ENCODE data around the gene DNAAF5.

Gene DNAAF5

GRCh38 chr7:707296-708000 lies 19.1 kb upstream of the DNAAF5 start:
- DNase-seq = no peak

DNA sequence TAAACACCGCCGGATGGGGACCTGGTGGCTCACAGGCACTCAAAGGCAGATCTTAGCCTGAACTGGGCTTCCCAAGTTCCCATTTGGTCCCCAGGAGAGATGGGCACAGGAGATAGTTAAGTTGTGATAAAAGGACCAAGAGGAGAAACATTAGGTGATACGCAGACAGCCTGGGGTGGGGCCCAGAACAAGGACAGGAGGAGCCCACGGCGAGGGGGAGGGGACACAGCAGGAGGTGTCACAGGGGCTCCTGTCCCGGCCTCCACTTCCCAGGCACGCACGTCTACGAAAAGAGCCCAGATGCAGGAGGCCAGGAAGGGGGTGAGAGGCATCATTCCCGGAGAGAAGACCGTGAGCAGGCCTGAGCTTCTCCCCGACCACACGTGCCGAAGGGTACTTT lies 16.3 kb upstream of the DNAAF5 start:
- DNase-seq = no peak

DNA sequence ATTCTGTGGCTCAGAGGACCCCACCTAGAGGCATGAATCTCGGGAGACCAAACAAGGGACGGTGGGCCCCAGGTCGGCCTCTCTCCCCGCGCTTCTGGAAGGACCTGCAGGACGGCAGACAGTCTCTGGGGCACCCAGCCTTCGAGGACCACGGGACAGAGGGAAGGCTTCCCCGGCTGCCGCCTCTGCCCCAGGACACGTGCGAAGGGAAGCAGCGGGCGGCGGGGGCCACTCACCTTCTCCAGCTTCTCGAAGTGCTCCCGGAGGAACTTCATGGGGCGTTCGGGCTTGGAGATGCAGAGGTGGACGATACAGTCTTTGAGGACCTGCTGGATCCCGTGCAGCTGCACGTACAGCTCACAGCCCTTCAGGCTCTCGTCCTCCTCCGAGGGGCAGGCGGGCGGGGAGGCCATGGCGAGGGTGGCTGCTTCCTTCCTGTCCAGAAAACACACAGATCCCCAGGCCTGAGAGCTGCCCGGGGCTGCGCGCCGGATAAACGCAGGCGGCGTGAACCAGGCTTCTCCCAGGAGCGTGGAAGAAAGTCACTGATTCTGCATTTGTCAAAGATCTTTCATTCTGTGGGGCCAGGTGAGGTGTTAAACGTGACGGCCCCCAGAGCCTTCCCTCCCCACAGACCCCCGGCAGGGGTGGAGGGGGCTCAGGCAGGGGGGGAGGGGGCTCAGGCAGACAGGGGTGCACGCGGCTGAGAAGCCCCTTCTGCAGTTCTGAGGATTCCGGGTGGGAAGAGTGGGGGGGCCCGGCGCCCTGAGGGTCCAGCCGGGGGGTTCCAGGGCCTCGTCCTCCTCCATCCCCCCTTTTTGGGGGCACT lies 15.2 kb upstream of the DNAAF5 start:
- no peak for DNase-seq

- no peak for DNase-seq
Measured at GRCh38 chr7:711922-712380, 14.5 kb upstream of the DNAAF5 start.

- no peak for DNase-seq
Measured at GRCh38 chr7:712381-713138, 13.9 kb upstream of the DNAAF5 start.

DNA sequence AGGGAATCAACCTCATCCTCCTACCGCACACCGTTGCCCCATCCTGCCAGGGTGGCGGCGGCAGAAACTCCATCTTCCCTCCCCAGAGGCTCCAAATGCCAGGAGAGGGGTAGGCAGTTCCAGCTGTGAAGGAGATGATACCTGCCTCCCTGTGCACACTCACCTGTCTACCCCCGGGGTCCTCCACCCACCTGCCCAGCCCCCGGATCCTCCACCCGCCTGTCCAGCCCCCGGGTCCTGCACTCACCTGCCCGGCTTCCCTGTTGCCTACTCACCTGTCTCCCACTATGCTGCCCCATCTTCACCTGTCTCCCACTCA lies 13.4 kb upstream of the DNAAF5 start:
- DNase-seq = no peak

- DNase-seq = no peak
Measured at GRCh38 chr7:713488-714230, 12.8 kb upstream of the DNAAF5 start.

DNA sequence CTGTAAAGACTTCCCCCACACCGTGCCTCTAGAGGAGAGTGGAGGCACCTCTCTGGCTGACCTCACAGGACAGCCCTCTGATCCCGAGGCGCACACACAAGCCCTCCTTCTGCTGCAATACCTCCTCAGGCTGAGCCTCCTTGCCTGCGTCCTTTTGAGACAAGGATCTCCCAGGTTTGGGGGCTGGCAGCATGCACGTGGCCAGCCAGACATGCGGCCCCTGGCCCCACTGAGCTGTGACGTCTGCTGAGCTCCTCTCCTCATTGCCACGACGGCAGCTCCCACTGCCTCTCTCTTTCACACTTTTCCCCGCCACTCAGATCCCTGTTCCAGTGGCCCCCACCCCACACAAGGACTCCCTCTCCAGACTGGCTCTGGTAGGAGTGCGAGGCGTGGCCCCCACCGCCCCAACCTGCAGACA lies 12.2 kb upstream of the DNAAF5 start:
- no peak for DNase-seq

DNA sequence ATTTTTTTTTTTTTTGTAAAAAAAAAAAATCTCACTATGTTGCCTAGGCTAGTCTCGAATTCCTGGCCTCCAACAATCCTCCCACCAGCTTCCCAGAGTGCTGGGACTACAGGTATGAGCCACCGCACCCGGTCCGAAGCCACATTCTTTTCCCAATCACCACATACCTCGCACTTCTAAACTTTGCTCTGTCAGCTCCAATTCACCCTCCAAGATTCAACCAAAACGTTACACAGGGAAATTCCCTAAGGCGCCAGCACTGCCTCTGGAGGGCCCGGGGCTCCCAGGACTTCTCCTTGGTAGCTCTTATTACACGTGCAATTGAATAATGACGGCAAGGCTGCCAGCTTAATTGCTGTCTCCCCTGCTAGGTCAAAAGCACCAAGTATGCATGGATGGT lies 10.3 kb upstream of the DNAAF5 start:
- no peak for DNase-seq

DNA sequence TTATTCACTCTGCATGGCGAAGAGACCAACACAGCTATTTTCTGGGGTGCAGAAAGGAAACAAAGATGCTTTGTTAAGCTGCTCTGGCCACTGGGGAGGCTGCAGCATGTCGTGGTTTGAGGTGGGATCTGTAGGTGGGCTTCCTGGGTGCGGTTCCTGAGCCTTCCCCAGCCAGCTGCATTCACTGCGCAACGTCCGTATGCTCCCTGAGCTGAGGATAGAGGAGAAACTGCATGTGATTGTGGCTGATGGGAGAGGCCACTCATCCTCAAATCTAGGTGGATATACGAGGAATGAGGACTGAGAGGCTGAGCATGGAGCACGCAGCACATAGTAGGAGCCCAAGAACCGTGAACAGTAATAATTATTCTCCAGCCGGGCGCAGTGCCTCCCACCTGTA lies 9.9 kb upstream of the DNAAF5 start:
- no peak for DNase-seq

GRCh38 chr7:721619-722248 lies 4.8 kb upstream of the DNAAF5 start:
- no peak for DNase-seq

GRCh38 chr7:723541-723940 lies 3.0 kb upstream of the DNAAF5 start:
- no peak for DNase-seq

DNA sequence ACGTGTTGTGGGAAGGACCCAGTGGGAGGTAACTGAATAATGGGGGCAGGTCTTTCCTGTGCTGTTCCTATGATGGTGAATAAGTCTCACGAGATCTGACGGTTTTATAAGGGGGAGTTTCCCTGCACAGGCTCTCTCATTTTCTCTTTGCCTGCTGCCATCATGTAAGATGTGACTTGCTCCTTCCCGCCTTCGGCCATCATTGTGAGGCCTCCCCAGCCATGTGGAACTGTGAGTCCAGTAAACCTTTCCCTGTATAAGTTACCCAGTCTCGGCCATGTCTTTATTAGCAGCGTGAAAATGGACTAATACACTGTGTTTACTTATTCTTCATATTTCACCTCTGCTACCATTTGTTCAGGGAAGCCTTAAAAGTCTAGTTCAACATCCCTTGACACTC lies 2.2 kb upstream of the DNAAF5 start:
- DNase-seq = no peak

GRCh38 chr7:725223-726005 lies 1.1 kb upstream of the DNAAF5 start:
- DNase-seq = no peak

GRCh38 chr7:726854-727103 lies 280 bp downstream of the DNAAF5 start:
- DNase-seq = no peak

- DNase-seq = no peak
Measured at GRCh38 chr7:727104-727805, 756 bp downstream of the DNAAF5 start, which contains the start of gene PRKAR1B. Gene PRKAR1B, minus strand, starts transcription at chr7:727281. Its CDS starts 15,776 bp downstream, at chr7:711505.

- no peak for DNase-seq
Measured at GRCh38 chr7:727806-728460, 1.4 kb downstream of the DNAAF5 start.

DNA sequence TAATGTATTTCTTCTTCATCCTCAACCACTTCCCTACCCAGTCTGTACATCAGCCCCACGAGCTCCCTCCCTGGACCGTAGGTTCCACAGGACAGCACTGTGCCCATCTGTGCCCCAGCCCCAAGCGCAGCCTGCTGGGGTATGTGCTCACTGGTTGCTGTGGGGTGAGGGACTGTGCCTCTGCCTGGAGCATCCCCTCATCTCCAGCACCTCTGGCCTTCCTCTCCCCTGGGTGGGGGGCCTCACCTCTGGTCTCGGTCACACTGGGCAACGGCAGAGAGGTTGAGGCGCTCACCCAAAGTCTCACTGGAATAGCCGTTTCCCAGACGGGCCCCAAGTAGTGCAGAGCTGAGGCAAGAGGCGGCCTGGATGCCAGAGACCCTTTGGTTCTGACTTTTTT lies 2.1 kb downstream of the DNAAF5 start:
- no peak for DNase-seq

DNA sequence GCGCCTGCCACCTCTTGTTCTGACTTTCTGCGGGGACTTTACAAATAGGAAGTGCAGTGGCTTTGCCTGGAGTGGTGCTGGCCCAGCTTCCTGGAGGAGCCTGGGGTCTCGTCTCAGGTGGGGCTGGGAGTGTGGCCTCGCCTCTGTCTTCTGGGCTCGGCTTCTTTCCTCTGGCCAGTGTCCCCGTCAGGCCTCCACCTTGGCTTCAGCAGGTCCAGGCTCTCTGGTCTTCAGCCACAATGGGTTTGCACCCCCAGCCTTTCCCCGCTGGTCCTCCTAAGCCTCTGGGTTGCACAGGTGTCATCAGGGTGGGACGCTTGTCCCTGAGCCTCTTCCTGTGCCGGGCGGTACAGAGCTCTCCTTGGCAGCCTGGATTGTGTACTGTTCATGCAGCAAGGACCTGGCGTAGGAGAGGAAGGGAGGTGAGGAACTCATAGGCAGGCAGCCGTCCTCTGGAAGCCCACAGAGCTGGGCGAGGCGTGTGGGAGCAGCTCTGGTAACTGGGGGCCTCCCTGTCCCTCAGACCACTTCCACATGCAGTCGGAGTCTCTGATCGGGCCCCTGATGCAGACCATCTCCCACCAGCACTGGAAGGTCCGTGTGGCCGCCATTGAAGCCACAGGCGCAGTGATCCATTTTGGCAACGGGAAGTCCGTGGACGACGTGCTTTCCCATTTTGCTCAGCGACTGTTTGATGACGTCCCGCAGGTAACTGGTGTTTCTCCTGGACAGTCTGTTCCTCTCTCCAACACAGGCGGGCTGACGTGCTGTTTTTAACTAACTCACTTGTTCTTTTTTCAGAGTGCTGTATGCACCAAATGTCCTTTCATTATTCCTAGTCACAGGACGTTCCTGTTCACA lies 2.9 kb downstream of the DNAAF5 start:
- DNase-seq = no peak
